T-helper 2 cell treated with Interferon-gamma antibody and Interleukin-4, amounts not matched to agents 5 μg/mL and 100 μg/mL, for 36 hours (primary cell): ENCODE data around the gene ZNF780A.
A peak's percentile ranks its signal among the peaks of the same experiment; 100 is the strongest.

Source experiments
- DNase-seq: peaks from one replicate; pipeline ENCODE4 v3.0.0; 2021; ENCODE audit warnings: low spot score
- H3K27ac Mint-ChIP-seq: one replicate; pipeline ENCODE4 v1.8.0; 2021; ENCODE audit warnings: mild to moderate bottlenecking, mixed read lengths
- H3K27me3 Mint-ChIP-seq: one replicate; pipeline ENCODE4 v1.8.0; 2021; ENCODE audit warnings: low read depth, mixed read lengths
- H3K36me3 Mint-ChIP-seq: one replicate; pipeline ENCODE4 v1.8.0; 2021; ENCODE audit warnings: low read depth, mixed read lengths
- H3K4me1 Mint-ChIP-seq: one replicate; pipeline ENCODE4 v1.8.0; 2021; ENCODE audit warnings: low read depth, mixed read lengths
- H3K4me3 Mint-ChIP-seq: one replicate; pipeline ENCODE4 v1.8.0; 2022; ENCODE audit warnings: mild to moderate bottlenecking, moderate library complexity, mixed read lengths
- H3K9me3 Mint-ChIP-seq: one replicate; pipeline ENCODE4 v1.8.0; 2021; ENCODE audit warnings: mixed read lengths

ZNF780A gene

DNA sequence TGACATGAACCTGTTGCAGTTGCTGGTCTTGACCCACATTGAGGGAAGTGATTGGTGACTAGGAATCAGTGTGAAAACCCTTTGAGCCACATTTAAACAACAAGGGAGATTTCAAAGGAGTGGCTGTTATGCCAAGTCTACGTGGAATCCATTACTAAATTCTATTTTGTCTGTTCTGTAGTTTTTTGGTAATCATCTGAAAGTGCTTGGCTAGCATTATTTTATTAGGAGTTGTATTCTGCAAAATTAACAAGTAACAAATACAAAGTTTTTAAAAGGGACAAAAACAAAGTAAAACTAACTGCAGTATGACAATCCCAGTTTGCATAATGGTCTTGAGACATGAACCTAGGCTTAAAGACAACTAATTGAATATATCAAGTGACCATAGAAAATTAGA, 14.0 kb upstream of the ZNF780A start:
- no peaks in the 10 kb centered on the region for H3K4me1 Mint-ChIP-seq
- H3K36me3 Mint-ChIP-seq, result no peaks in the 10 kb centered on the region
- no peaks in the 10 kb centered on the region for H3K9me3 Mint-ChIP-seq
- H3K4me3 Mint-ChIP-seq, result no peak overlapping the region
- no peaks in the 10 kb centered on the region for H3K27me3 Mint-ChIP-seq
- DNase-seq, result no peak
- no peak overlapping the region for H3K27ac Mint-ChIP-seq

DNA sequence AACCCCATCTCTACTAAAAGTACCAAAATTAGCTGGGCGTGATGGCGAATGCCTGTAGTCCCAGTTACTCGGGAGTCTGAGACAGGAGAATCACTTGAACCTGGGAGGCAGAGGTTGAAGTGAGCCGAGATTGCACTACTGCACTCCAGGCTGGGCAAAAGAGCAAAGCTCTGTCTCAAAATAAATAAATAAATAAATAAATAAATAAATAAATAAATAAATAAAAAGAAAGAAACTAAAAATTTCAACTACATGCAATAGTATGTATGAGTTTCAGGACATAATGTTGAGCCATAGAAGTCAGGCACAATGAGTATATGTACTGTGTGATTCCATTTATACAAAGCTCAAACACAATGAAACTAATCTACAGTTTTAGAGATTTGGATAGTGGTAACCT, 12.9 kb upstream of the ZNF780A start:
- Mint-ChIP-seq H3K4me1 (no peaks in the 10 kb centered on the region), H3K36me3 (no peaks in the 10 kb centered on the region)

DNA sequence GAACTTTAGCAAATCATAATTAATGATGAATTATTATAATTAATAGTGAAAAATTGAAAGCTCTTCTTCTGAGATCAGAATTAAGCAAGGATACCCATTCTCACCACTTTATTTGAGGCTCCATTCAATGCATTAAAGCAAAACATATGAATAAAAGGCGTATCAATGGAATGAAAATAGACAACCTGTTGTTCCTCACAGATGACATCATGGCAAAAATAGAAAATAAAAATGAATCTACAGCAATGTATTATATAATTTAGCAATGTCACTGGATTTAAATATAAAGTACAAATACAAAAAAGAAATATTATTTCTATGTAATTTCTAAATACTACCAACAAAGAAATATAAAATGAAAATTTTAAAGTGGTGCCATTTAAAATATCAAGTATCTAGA, 11.1 kb upstream of the ZNF780A start:
- H3K27me3 Mint-ChIP-seq, result peaks cover 11% of the 10 kb centered on the region
- no peak overlapping the region for H3K27ac Mint-ChIP-seq
- H3K4me1 Mint-ChIP-seq, result no peaks in the 10 kb centered on the region
- no peaks in the 10 kb centered on the region for H3K9me3 Mint-ChIP-seq
- H3K4me3 Mint-ChIP-seq, result no peak overlapping the region
- no peaks in the 10 kb centered on the region for H3K36me3 Mint-ChIP-seq
- DNase-seq, result no peak

More for the DNA sequence above, 12.9 kb upstream of the ZNF780A start:
- no peak overlapping the region for H3K4me3 Mint-ChIP-seq
- no peaks in the 10 kb centered on the region for H3K9me3 Mint-ChIP-seq
- no peak overlapping the region for H3K27ac Mint-ChIP-seq
- H3K27me3 Mint-ChIP-seq, result peaks cover 4% of the 10 kb centered on the region
- DNase-seq, result no peak

DNA sequence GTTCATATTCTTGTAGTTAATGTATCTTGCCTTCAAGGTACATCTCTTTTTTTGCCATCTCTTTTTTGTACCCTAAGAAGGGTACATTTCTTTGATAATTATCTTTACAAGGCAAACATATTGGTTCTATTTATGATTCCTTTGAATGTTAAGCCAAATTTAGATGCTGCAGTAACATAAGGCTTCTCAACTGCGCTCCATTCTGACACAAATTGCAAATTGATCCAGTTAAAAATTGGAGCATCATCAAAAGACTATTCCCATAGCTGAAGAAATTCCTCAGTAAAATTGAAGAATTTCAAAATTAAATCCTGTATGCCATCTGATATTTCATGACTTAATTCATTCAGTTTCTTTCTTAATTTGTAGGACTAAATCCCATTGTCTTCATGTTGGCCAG, 2.7 kb upstream of the ZNF780A start:
- H3K36me3 Mint-ChIP-seq, result peaks cover 11% of the 10 kb centered on the region
- H3K9me3 Mint-ChIP-seq, result peaks cover 11% of the 10 kb centered on the region
- peaks cover 22% of the 10 kb centered on the region for H3K4me1 Mint-ChIP-seq
- no peak overlapping the region for H3K4me3 Mint-ChIP-seq
- no peak overlapping the region for H3K27ac Mint-ChIP-seq
- no peak for DNase-seq
- H3K27me3 Mint-ChIP-seq, result peaks cover 20% of the 10 kb centered on the region

GRCh38 chr19:40091205-40092129, 724 bp upstream of the ZNF780A start:
- peak overlapping the region; percentile 100 for H3K4me3 Mint-ChIP-seq

GRCh38 chr19:40089462-40089861, 1.3 kb downstream of the ZNF780A start:
- DNase-seq, result no peak
- peak overlapping the region; percentile 100 for H3K4me3 Mint-ChIP-seq
- peaks cover 27% of the 10 kb centered on the region for H3K4me1 Mint-ChIP-seq
- peaks cover 4% of the 10 kb centered on the region for H3K27me3 Mint-ChIP-seq
- peaks cover 17% of the 10 kb centered on the region for H3K9me3 Mint-ChIP-seq
- H3K36me3 Mint-ChIP-seq, result peaks cover 29% of the 10 kb centered on the region
- peak overlapping the region; percentile 2 for H3K27ac Mint-ChIP-seq

More at GRCh38 chr19:40091205-40092129, 724 bp upstream of the ZNF780A start:
- H3K36me3 Mint-ChIP-seq, result peaks cover 25% of the 10 kb centered on the region
- H3K4me1 Mint-ChIP-seq, result peaks cover 27% of the 10 kb centered on the region
- H3K9me3 Mint-ChIP-seq, result peaks cover 21% of the 10 kb centered on the region
- H3K27me3 Mint-ChIP-seq, result peaks cover 12% of the 10 kb centered on the region
- H3K27ac Mint-ChIP-seq, result peak overlapping the region; percentile 99
- no peak for DNase-seq

DNA sequence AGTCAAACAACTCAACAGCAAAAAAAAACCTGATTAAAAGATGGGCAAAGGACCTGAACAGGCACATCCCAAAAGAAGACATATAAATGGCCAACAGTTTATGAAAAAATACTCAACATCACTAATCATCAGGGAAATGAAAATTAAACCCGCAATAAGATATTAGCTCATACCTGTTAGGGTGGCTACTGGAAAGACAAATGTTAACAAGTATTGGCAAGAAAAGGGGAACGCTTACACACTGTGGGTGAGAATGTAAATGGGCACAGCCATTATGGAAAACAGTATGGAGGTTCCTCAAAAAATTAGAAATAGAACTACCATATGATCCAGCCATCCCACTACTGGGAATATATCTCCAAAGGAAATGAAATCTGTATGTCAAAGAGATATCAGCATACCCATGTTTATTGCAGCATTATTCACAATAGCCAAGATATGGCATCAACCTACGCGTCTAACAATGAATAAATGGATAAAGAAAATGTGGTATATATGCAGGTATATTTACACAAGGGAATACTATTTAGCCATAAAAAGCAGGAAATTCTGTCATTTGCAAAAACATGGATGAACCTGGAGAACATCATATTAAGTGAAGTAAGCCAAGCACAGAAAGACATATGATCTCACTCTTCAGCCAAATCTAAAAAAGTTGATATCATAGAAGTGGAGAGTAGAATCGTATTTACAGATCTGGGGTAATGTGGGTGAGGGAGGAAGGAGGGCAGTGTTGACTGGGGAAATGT, 2.3 kb downstream of the ZNF780A start:
- Mint-ChIP-seq H3K36me3 (peaks cover 35% of the 10 kb centered on the region), H3K27me3 (peaks cover 3% of the 10 kb centered on the region), H3K4me3 (peak overlapping the region; percentile 16), H3K9me3 (peaks cover 17% of the 10 kb centered on the region), H3K4me1 (peaks cover 27% of the 10 kb centered on the region), H3K27ac (no peak overlapping the region)
- DNase-seq, result no peak

- peaks cover 26% of the 10 kb centered on the region for H3K9me3 Mint-ChIP-seq
- H3K36me3 Mint-ChIP-seq, result peaks cover 68% of the 10 kb centered on the region
- no peak overlapping the region for H3K4me3 Mint-ChIP-seq
- DNase-seq, result no peak
- peaks cover 19% of the 10 kb centered on the region for H3K4me1 Mint-ChIP-seq
- no peak overlapping the region for H3K27ac Mint-ChIP-seq
- H3K27me3 Mint-ChIP-seq, result no peaks in the 10 kb centered on the region
Observed at GRCh38 chr19:40084948-40085347, 5.8 kb downstream of the ZNF780A start.

- Mint-ChIP-seq H3K27ac (no peak overlapping the region), H3K4me3 (no peak overlapping the region), H3K4me1 (no peaks in the 10 kb centered on the region), H3K27me3 (no peaks in the 10 kb centered on the region), H3K36me3 (peaks cover 78% of the 10 kb centered on the region), H3K9me3 (peaks cover 45% of the 10 kb centered on the region)
- no peak for DNase-seq
Observed at GRCh38 chr19:40081411-40081810, 9.3 kb downstream of the ZNF780A start.

- Mint-ChIP-seq H3K9me3 (peaks cover 56% of the 10 kb centered on the region), H3K4me1 (no peaks in the 10 kb centered on the region), H3K4me3 (no peak overlapping the region), H3K27me3 (no peaks in the 10 kb centered on the region), H3K36me3 (peaks cover 90% of the 10 kb centered on the region), H3K27ac (no peak overlapping the region)
- no peak for DNase-seq
Observed at GRCh38 chr19:40080289-40080688, 10.5 kb downstream of the ZNF780A start.

GRCh38 chr19:40078377-40078776, 12.4 kb downstream of the ZNF780A start:
- H3K4me3 Mint-ChIP-seq, result no peak overlapping the region
- no peak for DNase-seq
- peaks cover 69% of the 10 kb centered on the region for H3K9me3 Mint-ChIP-seq
- peaks cover 99% of the 10 kb centered on the region for H3K36me3 Mint-ChIP-seq
- no peaks in the 10 kb centered on the region for H3K27me3 Mint-ChIP-seq
- no peak overlapping the region for H3K27ac Mint-ChIP-seq
- no peaks in the 10 kb centered on the region for H3K4me1 Mint-ChIP-seq

GRCh38 chr19:40070058-40070457, 20.7 kb downstream of the ZNF780A start:
- Mint-ChIP-seq H3K27ac (no peak overlapping the region), H3K9me3 (peaks cover 55% of the 10 kb centered on the region), H3K4me1 (no peaks in the 10 kb centered on the region), H3K4me3 (no peak overlapping the region), H3K27me3 (no peaks in the 10 kb centered on the region), H3K36me3 (peaks cover 42% of the 10 kb centered on the region)
- no peak for DNase-seq

DNA sequence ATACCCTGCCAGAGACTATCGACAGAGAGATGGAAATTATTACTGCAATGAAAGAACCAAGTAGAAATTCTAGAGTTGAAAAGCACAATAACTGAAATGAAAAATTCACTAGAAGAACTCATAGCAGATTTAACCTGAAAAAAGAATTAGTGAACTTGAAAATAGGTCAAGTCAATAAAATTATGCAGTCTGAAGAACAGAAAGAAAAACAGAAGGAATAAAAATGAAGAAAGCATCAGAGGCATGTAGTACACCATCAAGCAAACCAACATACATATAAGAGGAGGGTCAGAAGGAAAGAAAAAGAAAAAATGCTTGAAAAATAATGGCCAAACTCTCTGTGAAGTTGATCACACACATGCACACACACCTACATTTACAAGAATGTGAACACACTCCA, 31.1 kb downstream of the ZNF780A start:
- Mint-ChIP-seq H3K27ac (no peak overlapping the region), H3K27me3 (peaks cover 7% of the 10 kb centered on the region), H3K4me1 (peaks cover 14% of the 10 kb centered on the region), H3K36me3 (peaks cover 11% of the 10 kb centered on the region), H3K9me3 (peaks cover 44% of the 10 kb centered on the region), H3K4me3 (no peak overlapping the region)
- DNase-seq, result no peak

DNA sequence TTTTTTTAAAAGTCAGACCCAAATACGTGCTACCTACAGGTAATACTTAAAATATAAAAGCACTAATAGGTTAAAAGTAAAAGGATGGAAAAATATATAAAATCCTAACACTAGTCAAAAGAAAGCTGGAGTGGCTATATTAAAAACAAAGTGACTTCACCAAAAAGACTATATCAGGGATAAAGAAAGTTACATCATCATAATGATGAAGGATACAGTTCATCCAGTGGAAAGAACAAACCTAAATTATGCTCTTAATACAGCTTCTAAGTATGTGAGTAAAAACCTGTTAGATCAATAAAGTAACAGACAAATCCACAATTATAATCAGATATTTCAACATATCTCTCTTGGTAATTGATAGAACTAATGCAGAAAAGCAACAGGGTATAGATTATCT, 33.6 kb downstream of the ZNF780A start:
- Mint-ChIP-seq H3K4me3 (peak overlapping the region; percentile 98), H3K9me3 (peaks cover 40% of the 10 kb centered on the region), H3K4me1 (peaks cover 28% of the 10 kb centered on the region), H3K27me3 (peaks cover 7% of the 10 kb centered on the region), H3K27ac (no peak overlapping the region), H3K36me3 (peaks cover 28% of the 10 kb centered on the region)
- DNase-seq, result no peak
